H1 (cell line): ENCODE measurements around the gene CRTC1. TPM values are rescaled to one million over a fixed set of nuclear protein-coding genes. Genes with fewer than 3 reads are reported as not detected.

ENCODE experiments used
- CTCF ChIA-PET: fragments of 300-600 bp; sonication (Branson Sonifier 250); formaldehyde crosslinking; loops from one replicate; lab custom pipeline; 2021; ENCODE audit not compliant: partially characterized antibody; lab: Charles Lee
- POLR2A ChIA-PET: fragments of 300-600 bp; sonication (Branson Sonifier 250); formaldehyde crosslinking; loops from one replicate; lab custom pipeline; 2021; ENCODE audit warnings: inconsistent platforms; ENCODE audit not compliant: partially characterized antibody; lab: Charles Lee
- DNase-seq, 2 experiments: peaks; one replicate each; pipeline versions ENCODE4 v3.0.0 to v3.0.0-alpha.2; 2010 to 2022; ENCODE audit warnings: low spot score in 2 of 2, low read depth in 1 of 2, mixed read lengths in 1 of 2
- FAIRE-seq: peaks from 2 replicates; lab custom pipeline; 2011; peaks lifted over from hg19 to GRCh38; lab: Jason Lieb, UNC
- H2AFZ ChIP-seq: 2 replicates; pipeline ENCODE4 v1.8.1; 2012; ENCODE audit warnings: low read length, inconsistent platforms
- H2AK5ac ChIP-seq: 2 replicates; pipeline ENCODE4 v1.6.1; 2013; ENCODE audit warnings: low read depth, low read length
- H2BK120ac ChIP-seq: replicated peaks from 2 replicates; pipeline ENCODE3; 2013; ENCODE audit warnings: low read depth, low read length, inconsistent platforms
- H2BK12ac ChIP-seq: 2 replicates; pipeline ENCODE4 v1.6.1; 2013; ENCODE audit warnings: low read depth, low read length
- H2BK15ac ChIP-seq: 2 replicates; pipeline ENCODE4 v1.6.1; 2013; ENCODE audit warnings: low read length
- H2BK20ac ChIP-seq: 2 replicates; pipeline ENCODE4 v1.6.1; 2013; ENCODE audit warnings: low read length
- H2BK5ac ChIP-seq: 2 replicates; pipeline ENCODE4 v1.6.1; 2013; ENCODE audit warnings: low read depth, low read length
- H3K14ac ChIP-seq: 2 replicates; pipeline ENCODE4 v1.6.1; 2013; ENCODE audit warnings: inconsistent platforms; ENCODE audit not compliant: insufficient read length
- H3K18ac ChIP-seq: 2 replicates; pipeline ENCODE4 v1.6.1; 2013; ENCODE audit warnings: low read length; ENCODE audit errors: extremely low read depth
- H3K23ac ChIP-seq: 2 replicates; pipeline ENCODE4 v1.6.1; 2013; ENCODE audit warnings: inconsistent platforms; ENCODE audit not compliant: insufficient read length
- H3K23me2 ChIP-seq: 2 replicates; pipeline ENCODE4 v1.6.1; 2013; ENCODE audit warnings: low read depth, low read length
- H3K27ac ChIP-seq: 2 replicates; pipeline ENCODE4 v1.6.1; 2011; ENCODE audit warnings: low read depth, low read length, inconsistent platforms
- H3K27me3 ChIP-seq, 4 experiments: replicated peaks in 1 of 4; 1 replicate in 1 of 4; 2 replicates in 3 of 4; pipeline versions ENCODE4 v1.6.1 to v1.8.1; 2011 to 2013; ENCODE audit warnings: low read length in 3 of 4, mild to moderate bottlenecking in 3 of 4, inconsistent platforms in 2 of 4, mixed read lengths in 2 of 4, moderate library complexity in 1 of 4; ENCODE audit not compliant: control insufficient read depth in 3 of 4, insufficient read depth in 3 of 4; ENCODE audit errors: extremely low read depth in 1 of 4
- H3K36me3 ChIP-seq, 4 experiments: 2 replicates each; pipeline versions ENCODE4 v1.6.1 to v1.8.1; 2011 to 2013; ENCODE audit warnings: mild to moderate bottlenecking in 4 of 4, low read length in 3 of 4, moderate library complexity in 2 of 4, control low read depth in 1 of 4, inconsistent platforms in 1 of 4; ENCODE audit not compliant: insufficient read depth in 4 of 4, control insufficient read depth in 2 of 4
- H3K4ac ChIP-seq: replicated peaks from 2 replicates; pipeline ENCODE3; 2013; ENCODE audit warnings: low read length, low read depth, mixed read lengths, inconsistent platforms; ENCODE audit not compliant: insufficient read length
- H3K4me1 ChIP-seq, 4 experiments: replicated peaks in 1 of 4; 1 replicate in 1 of 4; 2 replicates in 3 of 4; pipeline versions ENCODE4 v1.6.1 to v1.8.1; 2011 to 2013; ENCODE audit warnings: low read length in 3 of 4, inconsistent platforms in 2 of 4, mixed read lengths in 1 of 4; ENCODE audit not compliant: insufficient read depth in 4 of 4, control insufficient read depth in 3 of 4
- H3K4me2 ChIP-seq, 2 experiments: 2 replicates each; pipeline versions ENCODE4 v1.6.1 to v1.8.1; 2011 to 2013; ENCODE audit warnings: low read depth in 2 of 2, low read length in 2 of 2, control low read depth in 1 of 2, inconsistent platforms in 1 of 2, mild to moderate bottlenecking in 1 of 2; ENCODE audit not compliant: insufficient read depth in 1 of 2
- H3K4me3 ChIP-seq, 4 experiments: fragments of 200-600, 300-600 bp in 1 of 4; sonication (generic), shearing (Covaris generic), sonication (Bioruptor Twin) in 1 of 4; 2 replicates each; pipeline versions ENCODE4 v1.5.1 to v1.8.1; 2011 to 2016; ENCODE audit warnings: low read length in 4 of 4, low read depth in 3 of 4, control low read depth in 2 of 4, inconsistent platforms in 2 of 4, mild to moderate bottlenecking in 2 of 4, mixed read lengths in 1 of 4, moderate library complexity in 1 of 4; ENCODE audit not compliant: insufficient read depth in 2 of 4; ENCODE audit errors: extremely low read depth in 1 of 4
- H3K56ac ChIP-seq: replicated peaks from 2 replicates; pipeline ENCODE3; 2013; ENCODE audit warnings: low read depth, mild to moderate bottlenecking, mixed read lengths, low read length, inconsistent platforms; ENCODE audit not compliant: insufficient read length
- H3K79me1 ChIP-seq: 2 replicates; pipeline ENCODE4 v1.6.1; 2013; ENCODE audit warnings: low read depth, low read length, control low read depth
- H3K79me2 ChIP-seq, 2 experiments: 2 replicates each; pipeline versions ENCODE4 v1.6.1 to v1.8.1; 2012 to 2013; ENCODE audit warnings: low read length in 2 of 2, mild to moderate bottlenecking in 2 of 2, inconsistent platforms in 1 of 2; ENCODE audit not compliant: insufficient read depth in 2 of 2, control insufficient read depth in 1 of 2
- H3K9ac ChIP-seq, 4 experiments: replicated peaks in 1 of 4; 1 replicate in 1 of 4; 2 replicates in 3 of 4; pipeline versions ENCODE4 v1.6.1 to v1.8.1; 2011 to 2013; ENCODE audit warnings: low read depth in 3 of 4, low read length in 3 of 4, control low read depth in 2 of 4, mild to moderate bottlenecking in 2 of 4, moderate library complexity in 2 of 4, inconsistent platforms in 1 of 4; ENCODE audit errors: extremely low read depth in 1 of 4
- H3K9me3 ChIP-seq, 2 experiments: 2 replicates each; pipeline versions ENCODE4 v1.6.1 to v1.8.1; 2012 to 2013; ENCODE audit warnings: mild to moderate bottlenecking in 2 of 2, moderate library complexity in 2 of 2, control low read depth in 1 of 2, inconsistent platforms in 1 of 2, low read depth in 1 of 2, low read length in 1 of 2, mixed read lengths in 1 of 2; ENCODE audit not compliant: insufficient read depth in 2 of 2
- H4K20me1 ChIP-seq, 2 experiments: replicated peaks in 1 of 2; 2 replicates each; pipeline versions ENCODE3 to v1.8.1; 2011 to 2013; ENCODE audit warnings: inconsistent platforms in 2 of 2, low read length in 2 of 2, mild to moderate bottlenecking in 1 of 2; ENCODE audit not compliant: insufficient read depth in 2 of 2, control insufficient read depth in 1 of 2
- H4K5ac ChIP-seq: 2 replicates; pipeline ENCODE4 v1.6.1; 2013; ENCODE audit warnings: low read length, low read depth, mixed read lengths, inconsistent platforms; ENCODE audit not compliant: insufficient read length
- H4K8ac ChIP-seq: 2 replicates; pipeline ENCODE4 v1.8.0; 2013; ENCODE audit warnings: mild to moderate bottlenecking, moderate library complexity, low read length, inconsistent platforms; ENCODE audit not compliant: insufficient read depth; ENCODE audit errors: extremely low read depth
- H4K91ac ChIP-seq: replicated peaks from 2 replicates; pipeline ENCODE3; 2013; ENCODE audit warnings: low read length, mixed read lengths, inconsistent platforms; ENCODE audit not compliant: insufficient read length
- EZH2 ChIP-seq: fragments of 200-600 bp; sonication (generic); IDR thresholded peaks from 2 replicates; pipeline ENCODE4 v1.7.1; 2012; ENCODE audit warnings: low read depth, mild to moderate bottlenecking, moderate library complexity, low read length, inconsistent platforms; ENCODE audit not compliant: severe bottlenecking
- JUN ChIP-seq: IDR thresholded peaks from 2 replicates; pipeline ENCODE4 v1.6.1; 2011; ENCODE audit warnings: low read depth, mild to moderate bottlenecking, improper control_type of control experiment, low read length
- TCF12 ChIP-seq: IDR thresholded peaks from 2 replicates; pipeline ENCODE4 v1.6.1; 2011; ENCODE audit warnings: low read depth, mild to moderate bottlenecking, low read length
- TEAD4 ChIP-seq: IDR thresholded peaks from 2 replicates; pipeline ENCODE4 v1.6.1; 2012; ENCODE audit warnings: low read depth, low read length, inconsistent platforms, mixed read lengths
- YY1 ChIP-seq: IDR thresholded peaks from 2 replicates; pipeline ENCODE4 v1.6.1; 2011; ENCODE audit warnings: low read depth, mild to moderate bottlenecking, low read length
- WGBS, 2 experiments: shearing (Covaris generic) in 1 of 2; methylation state at CpG; one replicate each; pipeline versions ENCODE4 v1.1.6 to v1.1.7; 2013 to 2015; ENCODE audit warnings: low lambda C conversion rate in 2 of 2, mixed read lengths in 2 of 2, inconsistent platforms in 1 of 2, low coverage in 1 of 2, missing lambda C conversion rate in 1 of 2; ENCODE audit not compliant: insufficient replicate concordance in 2 of 2, insufficient coverage in 1 of 2, insufficient read length in 1 of 2; ENCODE audit errors: extremely low coverage in 1 of 2, missing lambda C conversion rate in 1 of 2; 5-methylcytosine and 5-hydroxymethylcytosine counted together
- polyA plus RNA-seq, 7 experiments: library from polyadenylated mRNA; depleted of rRNA in 3 of 7; stranded (reverse) in 5 of 7; unstranded in 2 of 7; fragments of >200 nt in 5 of 7; fragments of 200-250 nt in 2 of 7; gene quantifications; 1 replicate in 5 of 7; 2 replicates in 1 of 7; 4 replicates in 1 of 7; pipeline versions ENCODE4 v1.2.1 to v1.2.3, GENCODE V29; 2011 to 2013; ENCODE audit warnings: missing spikeins in 2 of 7, mixed read lengths in 2 of 7
- total RNA-seq: library from RNA; stranded (reverse); fragmentation: NEBNext Ultra II Directional; extraction: Animal tissue kit (Norgen Biotek cat#: 25700); gene quantifications from 2 replicates; pipeline ENCODE4 v1.2.1, GENCODE V29; 2021

CRTC1 gene
- total and polyA plus RNA-seq, 2 of the 8 experiments (the other 6 are each of a cell fraction or from before 2014, with no cell fraction given) = 2.9 to 8.5 TPM

- Histone ChIP-seq H2BK15ac (no peak overlapping the region), H4K5ac (no peak overlapping the region), H3K56ac (no peak overlapping the region), H2AFZ (no peak overlapping the region), H3K4me3 (no peak overlapping the region), H2BK120ac (no peak overlapping the region), H2AK5ac (no peak overlapping the region), H3K4ac (no peak overlapping the region), H3K18ac (no peak overlapping the region), H3K23me2 (no peaks in the 10 kb centered on the region), H2BK20ac (no peak overlapping the region), H4K20me1 (peaks cover 1 to 3% of the 10 kb centered on the region in 2 experiments), H3K23ac (no peak overlapping the region), H2BK5ac (no peak overlapping the region), H3K79me1 (no peaks in the 10 kb centered on the region), H3K27ac (no peak overlapping the region), H3K4me1 (peaks cover 0 to 14% (median 8%) of the 10 kb centered on the region in 4 experiments; a peak in 6 of 7 replicates), H3K36me3 (no peaks in the 10 kb centered on the region), H4K91ac (no peak overlapping the region), H3K4me2 (no peak overlapping the region), H3K27me3 (no peaks in the 10 kb centered on the region; a peak in 1 of 7 replicates), H3K14ac (no peak overlapping the region), H2BK12ac (no peak overlapping the region), H3K79me2 (no peaks in the 10 kb centered on the region), H3K9ac (no peak overlapping the region), H3K9me3 (no peaks in the 10 kb centered on the region), H4K8ac (no peak overlapping the region)
- no peak for DNase-seq
- no peak for FAIRE-seq
- 87% methylated on average over 10 of the region's 10 CpGs; no CpG with 5 or more reads in 1 of the 2 experiments for WGBS, 2 experiments
- POLR2A ChIA-PET = interaction anchor here (1.1 kb wide), 1 partner anchor 10 kb away, joined by 3 read pairs; no protein-coding TSS in a partner anchor
- TF ChIP-seq YY1 (no peak), JUN (no peak), EZH2 (no peak), TEAD4 (no peak), TCF12 (no peak)
- CTCF ChIA-PET = interaction anchor here (0.6 to 1.5 kb wide), 5 partner anchors 16 to 113 kb away, joined by 3 to 5 read pairs (median 3); no protein-coding TSS in a partner anchor
These were observed 68.1 kb downstream of the CRTC1 start for GRCh38 chr19:18751571-18751970.
